Measurements from ENCODE around the gene SERPINA6.
A peak's percentile ranks its signal among the peaks of the same experiment; 100 is the strongest.
"Not testable (repeated sequence)": the region's sequence is repeated elsewhere in the genome, so short reads cannot be mapped to it uniquely, and the experiment has no call there.

The SERPINA6 gene

GRCh38 chr14:94320243-94320642 lies 2.9 kb downstream of the SERPINA6 start:
- peak in 1 of 2 experiments; percentile 36 for DNase-seq

GRCh38 chr14:94317259-94317658 lies 5.9 kb downstream of the SERPINA6 start:
- no peak for DNase-seq

DNA sequence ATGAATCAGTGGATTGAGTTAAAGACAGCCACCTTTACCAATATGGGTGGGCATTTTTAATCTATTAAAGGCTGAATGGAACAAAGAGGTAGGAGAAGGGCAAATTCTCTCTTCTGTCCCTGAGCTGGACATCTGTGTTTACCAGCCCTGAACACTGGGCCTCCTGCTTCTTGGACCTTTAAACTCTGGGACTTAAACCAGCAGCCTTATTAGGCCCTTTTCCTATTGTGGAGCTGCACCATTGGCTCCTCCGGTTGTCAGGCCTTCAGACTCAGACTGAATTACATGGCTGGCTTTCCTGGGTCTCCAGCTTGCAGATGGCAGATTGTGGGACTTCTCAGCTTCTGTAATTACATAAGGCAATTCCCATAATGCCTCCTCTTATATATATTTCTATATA lies 6.4 kb downstream of the SERPINA6 start:
- no peak for DNase-seq

DNA sequence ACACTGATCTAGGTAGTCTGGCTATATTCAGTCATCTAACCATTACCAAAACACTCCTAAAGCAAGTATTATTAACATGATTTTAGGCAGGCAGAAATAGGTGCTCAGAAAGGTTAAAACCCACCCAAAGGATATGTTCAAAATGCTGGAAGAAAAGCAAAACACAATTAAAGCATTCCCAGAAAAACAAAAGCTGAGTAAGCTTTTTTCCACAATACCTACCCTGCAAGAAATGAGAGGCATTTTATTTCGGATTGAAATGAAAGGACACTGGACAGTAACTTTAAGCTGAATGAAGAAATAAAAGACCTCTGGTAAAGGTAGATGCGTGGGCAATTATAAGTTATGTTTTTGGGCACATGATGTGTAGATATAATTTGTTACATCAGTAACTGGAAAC lies 8.2 kb downstream of the SERPINA6 start:
- DNase-seq, result no peak

DNA sequence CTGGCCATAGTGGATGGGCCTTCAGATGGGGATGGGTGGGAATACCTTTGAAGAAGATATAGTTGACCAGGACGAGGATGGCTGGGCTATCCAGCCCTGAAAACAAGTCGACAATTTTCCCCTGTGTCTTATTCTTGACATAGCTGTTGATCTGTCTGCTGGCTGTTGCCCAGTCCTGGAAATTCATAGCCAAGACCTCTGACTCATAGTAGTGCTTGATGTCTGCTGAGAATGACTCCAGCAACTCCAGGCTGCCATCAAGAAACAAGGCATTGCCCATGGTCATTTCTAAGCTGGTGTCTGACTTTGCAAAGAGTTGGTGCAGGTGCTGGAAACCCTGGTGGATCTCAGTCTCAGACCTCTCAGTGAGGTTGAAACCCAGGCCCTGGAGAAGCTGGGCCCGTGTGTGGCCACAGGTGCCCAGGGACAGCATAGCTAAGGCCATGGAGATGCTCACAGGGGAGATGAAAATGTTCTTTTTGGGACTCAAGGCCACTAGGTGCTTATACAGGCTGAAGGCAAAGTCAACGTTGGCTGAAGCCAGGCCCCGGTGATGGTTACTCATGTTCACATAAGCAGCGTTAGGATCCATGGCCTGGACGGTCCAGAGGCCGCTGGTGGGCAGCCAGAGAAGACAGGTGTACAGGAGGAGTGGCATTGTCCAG lies 9.0 kb downstream of the SERPINA6 start:
- DNase-seq, result no peak

GRCh38 chr14:94312481-94313246 lies 10.5 kb downstream of the SERPINA6 start:
- DNase-seq, result no peak

GRCh38 chr14:94310248-94310647 lies 12.9 kb downstream of the SERPINA6 start:
- DNase-seq, result no peak

DNA sequence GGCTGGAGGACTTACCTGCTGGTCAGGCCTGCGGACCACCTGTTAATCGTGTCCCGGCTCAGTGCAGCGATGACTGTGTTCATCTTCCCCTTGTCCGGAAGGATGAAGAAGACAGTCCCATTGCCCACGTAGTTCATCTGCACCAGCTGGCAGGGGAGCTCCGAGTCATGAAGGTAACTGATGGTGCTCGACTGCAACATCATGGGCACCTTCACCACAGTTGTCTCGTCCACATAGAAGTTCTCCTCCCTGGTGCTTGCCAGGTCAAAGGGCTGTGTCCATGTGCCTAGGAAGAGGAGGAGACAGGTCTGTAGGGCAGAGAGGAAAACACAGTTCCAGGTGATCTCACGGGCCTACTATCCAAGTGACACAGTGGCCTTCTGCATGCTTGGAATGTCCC lies 13.4 kb downstream of the SERPINA6 start:
- DNase-seq, result no peak

- DNase-seq, result no peak
These were observed 15.6 kb downstream of the SERPINA6 start for GRCh38 chr14:94307410-94307992.

GRCh38 chr14:94306047-94306978 lies 16.8 kb downstream of the SERPINA6 start:
- DNase-seq, result no peak

DNA sequence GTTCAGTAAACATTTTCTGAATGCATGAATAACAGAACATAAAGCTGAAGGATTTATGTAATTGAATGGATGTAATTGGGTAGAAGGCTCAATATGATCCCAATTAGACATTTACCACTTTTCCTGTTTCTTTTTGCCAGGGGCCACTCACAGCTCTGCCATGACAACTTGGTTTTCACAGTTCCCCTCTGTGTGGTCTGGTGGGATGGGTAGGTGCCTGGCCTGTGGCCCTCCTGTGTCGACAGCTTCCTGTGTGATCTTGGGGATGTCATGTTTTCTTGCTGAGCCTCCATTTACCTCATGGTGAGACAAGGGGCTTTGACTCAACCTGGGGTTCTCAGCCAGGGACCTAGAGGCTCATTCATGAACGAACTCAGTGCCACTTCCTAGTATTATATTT lies 17.5 kb downstream of the SERPINA6 start:
- no peak for DNase-seq

GRCh38 chr14:94304243-94304642 lies 18.9 kb downstream of the SERPINA6 start:
- no peak for DNase-seq

GRCh38 chr14:94303111-94303510 lies 20.0 kb downstream of the SERPINA6 start:
- DNase-seq, result no peak

- DNase-seq, result no peak
These were observed 25.0 kb downstream of the SERPINA6 start for GRCh38 chr14:94298130-94298529.

GRCh38 chr14:94296181-94296545 lies 27.0 kb downstream of the SERPINA6 start:
- not testable (repeated sequence) for DNase-seq

DNA sequence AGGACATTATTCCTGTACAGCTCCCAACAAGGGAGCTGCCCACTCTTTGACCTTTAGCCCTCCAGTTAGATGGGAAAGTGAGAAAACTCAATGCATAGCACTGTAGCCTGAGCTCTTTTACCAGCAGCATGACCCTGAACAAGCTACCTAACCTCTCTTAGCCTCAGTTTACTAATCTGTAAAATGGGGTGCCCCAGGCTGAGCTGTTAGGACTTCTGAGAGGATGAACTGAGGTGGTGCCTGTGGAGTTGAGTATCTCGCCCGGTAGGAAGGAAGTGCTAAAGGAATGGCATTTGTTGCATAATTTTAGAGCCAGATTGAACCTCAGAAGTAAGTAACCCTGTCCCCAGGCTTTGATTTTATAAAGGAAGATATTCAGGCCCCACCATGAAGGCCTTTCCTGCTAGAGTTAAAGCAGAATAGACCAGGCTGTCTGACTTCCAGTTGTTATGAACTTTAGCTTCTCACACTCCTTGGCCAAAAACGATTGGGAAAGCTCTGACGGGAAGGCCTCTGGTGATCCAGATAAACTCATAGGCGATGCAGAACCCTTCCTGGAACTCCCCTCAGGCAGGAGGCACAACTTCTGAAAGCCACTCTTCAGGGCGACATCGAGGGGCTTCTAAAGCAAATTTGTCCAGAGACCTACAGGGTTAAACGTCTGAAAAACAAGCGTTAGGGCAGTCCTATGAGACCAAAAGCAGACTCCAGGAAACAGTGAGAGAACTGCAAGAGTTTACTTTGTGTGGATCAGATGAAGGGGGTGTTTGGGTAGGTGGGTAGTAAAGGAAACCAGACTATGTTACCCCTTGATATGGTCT lies 27.6 kb downstream of the SERPINA6 start:
- DNase-seq, result no peak

- DNase-seq, result no peak
These were observed 29.6 kb downstream of the SERPINA6 start for GRCh38 chr14:94293578-94293924.

DNA sequence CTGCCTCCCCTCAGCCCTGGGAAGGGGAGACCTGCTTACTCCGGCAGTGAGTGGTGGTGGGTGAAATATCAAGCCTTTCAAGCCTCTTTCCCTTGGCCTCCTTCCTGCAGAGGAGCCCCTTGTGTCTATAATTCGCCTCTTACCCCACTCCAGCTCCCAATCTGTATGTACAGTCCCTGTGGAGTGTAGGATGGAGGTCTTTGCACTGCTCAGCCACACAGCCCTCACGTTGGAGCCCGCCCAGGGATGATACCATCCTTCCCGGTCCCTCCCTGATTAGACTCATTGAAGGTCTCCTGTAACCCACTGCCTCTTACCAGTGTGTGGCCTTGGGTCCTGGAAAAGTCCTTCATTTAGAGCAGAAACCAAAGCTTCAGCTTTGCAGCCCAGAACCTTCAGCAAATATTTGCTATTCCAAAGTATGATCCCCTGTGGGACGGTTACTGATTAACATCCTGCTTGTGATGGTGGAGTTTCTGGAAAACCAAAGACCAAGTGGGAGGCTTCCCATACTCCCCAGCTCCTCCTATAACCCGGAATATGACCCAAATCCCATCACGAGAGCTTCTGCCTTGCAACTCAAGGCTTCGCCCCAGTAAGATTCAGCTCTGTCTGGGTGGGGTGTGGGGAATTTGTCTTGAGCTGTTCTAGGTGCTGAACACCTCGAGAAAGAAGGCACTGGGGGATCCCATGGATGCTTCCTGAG lies 30.1 kb downstream of the SERPINA6 start, which contains the start of gene SERPINA10:
Gene SERPINA10 (minus strand): TSS at position 397 of the 706 bp plus-strand sequence. CDS start 2,675 bp downstream, outside the sequence.
- no peak for DNase-seq

DNA sequence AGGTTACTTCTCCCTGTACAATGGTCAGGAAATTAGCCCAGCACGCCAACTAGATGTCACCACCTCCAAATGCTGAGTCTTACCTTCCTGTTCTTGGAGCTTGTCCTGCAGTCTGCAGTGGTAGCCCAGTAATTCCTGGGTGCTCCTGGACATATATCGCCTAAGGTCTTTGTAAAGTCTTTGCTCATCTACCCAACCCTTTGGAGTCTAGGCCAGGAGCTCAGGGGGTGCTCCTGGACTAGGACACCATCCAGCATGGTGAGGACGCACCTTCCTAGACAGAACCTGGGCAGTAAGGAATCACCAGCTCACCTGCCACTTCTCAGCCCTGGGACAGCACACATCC lies 30.6 kb downstream of the SERPINA6 start:
- DNase-seq, result no peak

DNA sequence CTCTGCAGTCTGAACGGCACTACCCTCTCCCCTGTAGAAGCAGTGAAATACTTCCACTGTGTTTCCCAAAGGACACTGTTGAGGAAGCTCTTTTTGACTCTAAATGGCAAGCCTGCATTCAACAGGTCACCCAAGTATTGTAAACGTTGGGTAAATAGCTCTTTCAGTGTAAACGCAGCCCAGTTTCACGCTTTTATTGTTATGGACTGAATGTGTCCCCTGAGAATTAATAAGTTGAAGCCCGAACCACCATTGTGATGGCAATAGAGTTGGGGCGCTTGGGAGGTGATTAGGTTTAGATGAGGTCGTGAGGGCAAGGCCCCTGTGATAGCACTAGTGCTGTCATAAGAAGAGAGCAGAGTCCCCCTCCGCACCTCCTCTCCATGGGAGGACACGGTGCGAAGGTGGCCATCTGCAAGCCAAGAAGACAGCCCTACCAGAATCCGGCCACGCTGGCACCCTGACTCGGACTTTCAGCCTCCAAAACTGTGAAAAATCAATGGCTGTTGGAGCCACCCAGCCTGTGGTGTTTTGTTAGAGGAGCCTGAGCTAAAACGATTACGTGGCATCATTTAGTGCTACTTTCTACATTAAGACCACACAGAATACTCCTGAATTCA lies 31.1 kb downstream of the SERPINA6 start:
- DNase-seq, result no peak
